ENCODE data around the gene DNER.

DNA sequence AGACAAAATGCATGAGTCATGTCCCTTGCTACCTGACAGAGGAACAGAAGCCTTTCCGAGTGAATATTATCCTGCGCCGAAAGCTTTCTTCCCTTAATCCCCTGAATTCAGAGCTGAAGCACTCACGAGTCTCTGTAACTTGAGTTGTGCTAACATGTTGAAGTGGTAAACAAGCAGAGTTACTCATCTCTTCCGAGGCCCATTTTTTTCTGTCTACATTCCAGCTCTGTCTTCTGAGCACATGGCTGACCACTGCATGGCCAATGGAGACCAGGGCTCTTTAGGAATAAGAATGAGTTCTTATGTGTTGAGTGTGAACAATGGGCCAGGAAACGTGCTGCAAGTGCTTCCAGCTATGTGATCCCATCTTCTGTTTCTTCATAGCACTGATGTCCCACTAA lies 370.2 kb downstream of the DNER start:
- TF ChIP-seq, protein P1, sequence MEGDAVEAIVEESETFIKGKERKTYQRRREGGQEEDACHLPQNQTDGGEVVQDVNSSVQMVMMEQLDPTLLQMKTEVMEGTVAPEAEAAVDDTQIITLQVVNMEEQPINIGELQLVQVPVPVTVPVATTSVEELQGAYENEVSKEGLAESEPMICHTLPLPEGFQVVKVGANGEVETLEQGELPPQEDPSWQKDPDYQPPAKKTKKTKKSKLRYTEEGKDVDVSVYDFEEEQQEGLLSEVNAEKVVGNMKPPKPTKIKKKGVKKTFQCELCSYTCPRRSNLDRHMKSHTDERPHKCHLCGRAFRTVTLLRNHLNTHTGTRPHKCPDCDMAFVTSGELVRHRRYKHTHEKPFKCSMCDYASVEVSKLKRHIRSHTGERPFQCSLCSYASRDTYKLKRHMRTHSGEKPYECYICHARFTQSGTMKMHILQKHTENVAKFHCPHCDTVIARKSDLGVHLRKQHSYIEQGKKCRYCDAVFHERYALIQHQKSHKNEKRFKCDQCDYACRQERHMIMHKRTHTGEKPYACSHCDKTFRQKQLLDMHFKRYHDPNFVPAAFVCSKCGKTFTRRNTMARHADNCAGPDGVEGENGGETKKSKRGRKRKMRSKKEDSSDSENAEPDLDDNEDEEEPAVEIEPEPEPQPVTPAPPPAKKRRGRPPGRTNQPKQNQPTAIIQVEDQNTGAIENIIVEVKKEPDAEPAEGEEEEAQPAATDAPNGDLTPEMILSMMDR (conservative IDR thresholded peaks at IDR 0.05; ENCODE audit: low read depth, low read length) = no peak
- no peak for TF ChIP-seq SMC3 (IDR thresholded peaks at IDR 0.05; ENCODE audit: low read depth, low read length)
- no peak for TF ChIP-seq MAZ (IDR thresholded peaks at IDR 0.05; ENCODE audit: borderline replicate concordance, low read depth, low read length)
- TF ChIP-seq, protein P2, sequence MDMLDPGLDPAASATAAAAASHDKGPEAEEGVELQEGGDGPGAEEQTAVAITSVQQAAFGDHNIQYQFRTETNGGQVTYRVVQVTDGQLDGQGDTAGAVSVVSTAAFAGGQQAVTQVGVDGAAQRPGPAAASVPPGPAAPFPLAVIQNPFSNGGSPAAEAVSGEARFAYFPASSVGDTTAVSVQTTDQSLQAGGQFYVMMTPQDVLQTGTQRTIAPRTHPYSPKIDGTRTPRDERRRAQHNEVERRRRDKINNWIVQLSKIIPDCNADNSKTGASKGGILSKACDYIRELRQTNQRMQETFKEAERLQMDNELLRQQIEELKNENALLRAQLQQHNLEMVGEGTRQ (IDR thresholded peaks at IDR 0.05; ENCODE audit: low read depth, low read length) = no peak
- no peak for TF ChIP-seq MAFK (IDR thresholded peaks at IDR 0.05; ENCODE audit: low read depth, low read length)
- no peak for TF ChIP-seq POLR2A (IDR thresholded peaks at IDR 0.05; ENCODE audit: low read depth, low read length)
- TF ChIP-seq, protein P3, sequence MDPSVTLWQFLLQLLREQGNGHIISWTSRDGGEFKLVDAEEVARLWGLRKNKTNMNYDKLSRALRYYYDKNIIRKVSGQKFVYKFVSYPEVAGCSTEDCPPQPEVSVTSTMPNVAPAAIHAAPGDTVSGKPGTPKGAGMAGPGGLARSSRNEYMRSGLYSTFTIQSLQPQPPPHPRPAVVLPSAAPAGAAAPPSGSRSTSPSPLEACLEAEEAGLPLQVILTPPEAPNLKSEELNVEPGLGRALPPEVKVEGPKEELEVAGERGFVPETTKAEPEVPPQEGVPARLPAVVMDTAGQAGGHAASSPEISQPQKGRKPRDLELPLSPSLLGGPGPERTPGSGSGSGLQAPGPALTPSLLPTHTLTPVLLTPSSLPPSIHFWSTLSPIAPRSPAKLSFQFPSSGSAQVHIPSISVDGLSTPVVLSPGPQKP (IDR thresholded peaks at IDR 0.05; ENCODE audit: borderline replicate concordance, low read depth, low read length) = no peak
- no peak for TF ChIP-seq RFX5 (IDR thresholded peaks at IDR 0.05; ENCODE audit: low read depth, low read length)
- TF ChIP-seq RAD21 (IDR thresholded peaks at IDR 0.05; ENCODE audit: low read length) = no peak
- TF ChIP-seq FOS (IDR thresholded peaks at IDR 0.05; ENCODE audit: low read depth, low read length) = no peak
- no peak for TF ChIP-seq CEBPB (IDR thresholded peaks at IDR 0.05; ENCODE audit: low read depth, low read length)
- TF ChIP-seq NFE2L2 (IDR thresholded peaks at IDR 0.05; ENCODE audit: low read depth, low read length) = no peak

Data from IMR-90 (cell line).